ENCODE measurements around the gene MFSD8. TPM values are rescaled to one million over a fixed set of nuclear protein-coding genes. Genes with fewer than 3 reads are reported as not detected.
"Not testable (repeated sequence)": the region's sequence is repeated elsewhere in the genome, so short reads cannot be mapped to it uniquely, and the experiment has no call there.

The MFSD8 gene
- total RNA-seq = 9.4 TPM
- long read RNA-seq, full-length matches to known transcripts = 6 of 7 reads
- long read RNA-seq, partial matches to known transcripts = 1 of 7 reads
- long read RNA-seq, other reads (novel, unspliced or antisense) = 0 of 7 reads

GRCh38 chr4:127965062-127965802 is at the start of gene MFSD8, which contains the start of gene ABHD18:
MFSD8 (minus strand) TSS chr4:127965173; CDS start chr4:127965133, 40 bp downstream.
ABHD18 (plus strand) TSS chr4:127965406; CDS start chr4:127982956, 17,550 bp downstream.
- intact Hi-C loops (cut with micrococcal nuclease) = no loop called here
- ATAC-seq (peak; percentile 97), DNase-seq (peak; percentile 100)

GRCh38 chr4:128009428-128009827 is 44.5 kb upstream of the MFSD8 start:
- ATAC-seq = no peak

GRCh38 chr4:128006592-128006991 is 41.6 kb upstream of the MFSD8 start:
- intact Hi-C loops (cut with micrococcal nuclease) = no loop called here
- no peak for DNase-seq
- ATAC-seq = no peak

More at GRCh38 chr4:128009428-128009827, 44.5 kb upstream of the MFSD8 start:
- intact Hi-C loops (cut with micrococcal nuclease) = no loop called here
- no peak for DNase-seq

GRCh38 chr4:127997534-127998388 is 32.8 kb upstream of the MFSD8 start:
- intact Hi-C loops (cut with micrococcal nuclease) = no loop called here
- ATAC-seq (peak; percentile 75), DNase-seq (no peak)

GRCh38 chr4:127996521-127996920 is 31.5 kb upstream of the MFSD8 start:
- DNase-seq; ATAC-seq; intact Hi-C loops (cut with micrococcal nuclease): not testable (repeated sequence)

- ATAC-seq (no peak), DNase-seq (no peak)
- intact Hi-C loops (cut with micrococcal nuclease) = no loop called here
These were observed 30.8 kb upstream of the MFSD8 start for GRCh38 chr4:127995776-127996175.

- no peak for DNase-seq
- ATAC-seq = no peak
- intact Hi-C loops (cut with micrococcal nuclease) = no loop called here
These were observed 28.2 kb upstream of the MFSD8 start for GRCh38 chr4:127993151-127993550.

- DNase-seq (no peak), ATAC-seq (no peak)
- intact Hi-C loops (cut with micrococcal nuclease) = no loop called here
These were observed 23.7 kb upstream of the MFSD8 start for GRCh38 chr4:127988638-127989037.

GRCh38 chr4:127985989-127986388 is 21.0 kb upstream of the MFSD8 start:
- ATAC-seq (no peak), DNase-seq (no peak)
- intact Hi-C loops (cut with micrococcal nuclease) = no loop called here

GRCh38 chr4:127982445-127982844 is 17.5 kb upstream of the MFSD8 start:
- intact Hi-C loops (cut with micrococcal nuclease) = no loop called here
- peak; percentile 83 for ATAC-seq
- DNase-seq = no peak

- intact Hi-C loops (cut with micrococcal nuclease) = no loop called here
- DNase-seq (no peak), ATAC-seq (no peak)
These were observed 14.0 kb upstream of the MFSD8 start for GRCh38 chr4:127978930-127979329.

- ATAC-seq (no peak), DNase-seq (no peak)
- intact Hi-C loops (cut with micrococcal nuclease) = no loop called here
These were observed 10.3 kb upstream of the MFSD8 start for GRCh38 chr4:127975121-127975770.

- ATAC-seq = peak; percentile 67
- DNase-seq; intact Hi-C loops (cut with micrococcal nuclease): not testable (repeated sequence)
These were observed 6.0 kb upstream of the MFSD8 start for GRCh38 chr4:127970925-127971324.

GRCh38 chr4:127968586-127968985 is 3.6 kb upstream of the MFSD8 start:
- intact Hi-C loops (cut with micrococcal nuclease) = no loop called here
- DNase-seq (no peak), ATAC-seq (peak; percentile 16)

GRCh38 chr4:127967141-127967775 is 2.3 kb upstream of the MFSD8 start:
- intact Hi-C loops (cut with micrococcal nuclease) = no loop called here
- ATAC-seq (no peak), DNase-seq (no peak)

GRCh38 chr4:127965803-127966175 is 816 bp upstream of the MFSD8 start:
- no peak for DNase-seq
- intact Hi-C loops (cut with micrococcal nuclease) = no loop called here
- ATAC-seq = peak; percentile 38

GRCh38 chr4:127964426-127965061 is 429 bp downstream of the MFSD8 start:
- DNase-seq (peak; percentile 55), ATAC-seq (peak; percentile 30)
- intact Hi-C loops (cut with micrococcal nuclease) = not testable (repeated sequence)

- intact Hi-C loops (cut with micrococcal nuclease); ATAC-seq; DNase-seq: not testable (repeated sequence)
These were observed 1.2 kb downstream of the MFSD8 start for GRCh38 chr4:127963633-127964398.

All from left ventricle myocardium superior (tissue), 1 donor.